ENCODE measurements around the gene SLC12A7.
"Not testable (repeated sequence)": the region's sequence is repeated elsewhere in the genome, so short reads cannot be mapped to it uniquely, and the experiment has no call there.

Gene SLC12A7

GRCh38 chr5:1109542-1110306 lies 2.1 kb downstream of the SLC12A7 start:
- DNase-seq (ENCODE audit: low read depth in 3 of 3), result no peak

- no peak for DNase-seq (ENCODE audit: low read depth in 3 of 3)
Observed at GRCh38 chr5:1108865-1109174, 3.0 kb downstream of the SLC12A7 start.

GRCh38 chr5:1108023-1108864 lies 3.6 kb downstream of the SLC12A7 start:
- no peak for DNase-seq (ENCODE audit: low read depth in 3 of 3)

GRCh38 chr5:1107167-1108022 lies 4.5 kb downstream of the SLC12A7 start:
- DNase-seq (ENCODE audit: low read depth in 3 of 3), result no peak

GRCh38 chr5:1106385-1107166 lies 5.3 kb downstream of the SLC12A7 start:
- DNase-seq (ENCODE audit: low read depth in 3 of 3), result no peak

GRCh38 chr5:1105350-1106265 lies 6.3 kb downstream of the SLC12A7 start:
- DNase-seq (ENCODE audit: low read depth in 3 of 3), result no peak

- no peak for DNase-seq (ENCODE audit: low read depth in 3 of 3)
Observed at GRCh38 chr5:1104327-1105006, 7.4 kb downstream of the SLC12A7 start.

GRCh38 chr5:1103505-1104326 lies 8.1 kb downstream of the SLC12A7 start:
- no peak for DNase-seq (ENCODE audit: low read depth in 3 of 3)

GRCh38 chr5:1103093-1103492 lies 8.8 kb downstream of the SLC12A7 start:
- no peak for DNase-seq (ENCODE audit: low read depth in 3 of 3)

GRCh38 chr5:1101961-1102713 lies 9.7 kb downstream of the SLC12A7 start:
- no peak for DNase-seq (ENCODE audit: low read depth in 3 of 3)

GRCh38 chr5:1100664-1101574 lies 10.9 kb downstream of the SLC12A7 start:
- DNase-seq (ENCODE audit: low read depth in 3 of 3), result no peak

- no peak for DNase-seq (ENCODE audit: low read depth in 3 of 3)
Observed at GRCh38 chr5:1099926-1100663, 11.8 kb downstream of the SLC12A7 start.

GRCh38 chr5:1098986-1099597 lies 12.8 kb downstream of the SLC12A7 start:
- no peak for DNase-seq (ENCODE audit: low read depth in 3 of 3)

- not testable (repeated sequence) for DNase-seq (ENCODE audit: low read depth in 3 of 3)
Observed at GRCh38 chr5:1097988-1098385, 13.9 kb downstream of the SLC12A7 start.

- no peak for DNase-seq (ENCODE audit: low read depth in 3 of 3)
Observed at GRCh38 chr5:1097381-1097987, 14.4 kb downstream of the SLC12A7 start.
